Renal cortical epithelial cell (primary cell): Measurements from ENCODE around the gene UBL5. TPM values are rescaled to one million over a fixed set of nuclear protein-coding genes. Genes with fewer than 3 reads are reported as not detected.

Experiments
- DNase-seq: peaks from one replicate; pipeline ENCODE4 v3.0.0-alpha.2; 2011; ENCODE audit warnings: low read depth
- total RNA-seq: library from RNA; depleted of rRNA; stranded (reverse); fragments of >200 nt; gene quantifications from 2 replicates; pipeline ENCODE4 v1.2.3, GENCODE V29; 2014

The UBL5 gene
- total RNA-seq, 1 donor from 2014 or later: 229 TPM

GRCh38 chr19:9854282-9854846, 26.6 kb downstream of the UBL5 start:
- no peak for DNase-seq

GRCh38 chr19:9856609-9857008, 28.9 kb downstream of the UBL5 start:
- DNase-seq: no peak

- no peak for DNase-seq
Observed at GRCh38 chr19:9857076-9857721, 29.5 kb downstream of the UBL5 start.

- DNase-seq: no peak
Observed at GRCh38 chr19:9857920-9858746, 30.4 kb downstream of the UBL5 start.

GRCh38 chr19:9858766-9859165, 31.0 kb downstream of the UBL5 start:
- DNase-seq: no peak

GRCh38 chr19:9860407-9860806, 32.7 kb downstream of the UBL5 start:
- no peak for DNase-seq

- no peak for DNase-seq
Observed at GRCh38 chr19:9861503-9861902, 33.8 kb downstream of the UBL5 start.

GRCh38 chr19:9862938-9863337, 35.2 kb downstream of the UBL5 start:
- DNase-seq: no peak

GRCh38 chr19:9863759-9864158, 36.0 kb downstream of the UBL5 start:
- DNase-seq: no peak

- no peak for DNase-seq
Observed at GRCh38 chr19:9865732-9866501, 38.2 kb downstream of the UBL5 start.

GRCh38 chr19:9868983-9869617, 41.4 kb downstream of the UBL5 start:
- no peak for DNase-seq

GRCh38 chr19:9871626-9872338, 44.1 kb downstream of the UBL5 start:
- no peak for DNase-seq

GRCh38 chr19:9872618-9873242, 45.0 kb downstream of the UBL5 start:
- DNase-seq: no peak

GRCh38 chr19:9875031-9875627, 47.4 kb downstream of the UBL5 start:
- no peak for DNase-seq

- no peak for DNase-seq
Observed at GRCh38 chr19:9875796-9876195, 48.1 kb downstream of the UBL5 start.

- DNase-seq: no peak
Observed at GRCh38 chr19:9877780-9878510, 50.2 kb downstream of the UBL5 start.

- no peak for DNase-seq
Observed at GRCh38 chr19:9878511-9879196, 50.9 kb downstream of the UBL5 start.
